Activated CD8-positive, alpha-beta memory T cell treated with anti-CD3 and anti-CD28 coated beads, Interleukin-2, amount 50 U/mL, for 48 hours (primary cell): ENCODE measurements around the gene FOXC2.

ENCODE experiments used
- DNase-seq: peaks from one replicate; pipeline ENCODE4 v3.0.0-alpha.2; 2020

The FOXC2 gene

DNA sequence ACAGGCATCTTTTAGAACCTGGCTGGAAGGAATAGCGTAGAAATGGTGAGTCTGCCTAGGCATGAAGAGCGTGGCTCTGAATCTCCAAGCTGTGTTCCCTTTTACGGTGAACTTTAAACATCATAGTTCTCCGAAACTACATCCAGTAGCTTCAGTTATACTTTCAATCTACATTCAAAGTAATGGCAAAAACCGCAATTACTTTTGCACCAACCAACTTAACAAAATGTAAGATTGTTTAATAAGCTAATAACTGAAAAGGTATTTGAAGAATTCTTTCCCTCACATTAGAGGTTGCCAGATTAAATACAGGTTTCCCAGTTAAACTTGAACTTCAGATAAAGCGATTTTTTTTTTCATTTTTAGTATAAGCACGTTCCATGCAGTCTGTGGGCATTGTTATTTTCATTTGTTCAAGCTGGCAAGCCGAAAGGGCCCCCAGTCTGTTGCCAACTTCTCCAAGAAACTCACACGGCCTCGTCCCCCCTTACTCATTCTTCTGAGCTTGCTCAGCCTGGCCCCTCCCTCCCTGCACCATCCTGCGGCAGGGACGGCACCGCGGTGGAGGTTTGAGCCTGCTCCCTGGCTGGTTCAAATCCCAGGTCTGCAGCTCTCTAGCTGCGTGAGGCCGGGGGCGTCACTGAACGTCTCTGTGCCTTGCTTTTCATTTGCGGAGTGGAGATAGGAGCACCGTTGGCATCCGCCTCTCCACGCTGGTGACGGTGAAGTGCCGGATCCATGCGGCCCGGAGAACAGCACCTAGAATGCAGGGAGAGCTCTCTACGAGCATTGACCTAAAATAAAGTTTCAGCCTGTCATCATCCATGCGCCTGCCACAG, 8.1 kb upstream of the FOXC2 start:
- no peak for DNase-seq

GRCh38 chr16:86559802-86560305, 6.8 kb upstream of the FOXC2 start:
- no peak for DNase-seq

GRCh38 chr16:86562356-86562755, 4.3 kb upstream of the FOXC2 start:
- DNase-seq: no peak

DNA sequence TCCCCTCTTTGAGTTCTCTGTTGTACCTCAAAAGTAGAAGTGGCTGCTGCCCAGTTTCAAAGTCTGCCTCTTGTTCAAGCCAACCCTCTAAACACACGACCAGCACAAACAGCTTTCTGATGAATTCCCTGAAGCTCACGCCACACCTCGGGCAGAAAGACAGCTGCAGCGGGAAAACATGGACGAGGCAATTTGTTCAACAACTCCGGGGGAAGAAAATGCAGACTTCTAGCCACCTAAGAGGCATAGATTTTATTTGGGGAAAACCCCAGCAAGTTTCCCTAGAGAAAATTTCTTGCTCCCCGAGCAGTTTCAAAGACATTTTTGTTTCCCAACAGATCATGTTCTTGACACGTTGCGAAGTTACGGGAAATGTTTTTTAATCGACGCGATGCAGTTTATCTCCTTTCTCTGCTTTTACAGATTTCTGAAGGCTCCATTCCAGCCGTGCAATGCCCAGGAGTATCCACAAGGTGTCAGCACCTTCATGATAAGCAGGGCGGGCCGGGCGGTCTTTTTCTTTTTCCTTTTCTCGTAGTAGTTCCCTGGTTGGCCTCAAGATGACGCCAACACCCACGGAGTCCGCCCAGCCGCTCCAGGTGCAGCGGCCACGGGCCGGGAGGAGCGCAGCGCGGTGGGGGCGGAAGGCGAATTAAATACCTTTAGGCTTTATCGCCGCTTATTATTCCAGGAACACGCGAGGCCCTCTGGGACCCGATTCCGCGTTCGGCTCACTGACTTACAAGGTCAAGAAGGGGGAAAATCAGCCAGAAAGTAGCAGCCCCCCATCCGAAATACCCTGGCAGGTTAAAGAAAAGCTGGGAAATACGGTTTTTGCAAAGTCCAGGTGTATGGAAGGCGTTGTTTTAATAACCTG, 2.9 kb upstream of the FOXC2 start:
- DNase-seq: peak; percentile 90

DNA sequence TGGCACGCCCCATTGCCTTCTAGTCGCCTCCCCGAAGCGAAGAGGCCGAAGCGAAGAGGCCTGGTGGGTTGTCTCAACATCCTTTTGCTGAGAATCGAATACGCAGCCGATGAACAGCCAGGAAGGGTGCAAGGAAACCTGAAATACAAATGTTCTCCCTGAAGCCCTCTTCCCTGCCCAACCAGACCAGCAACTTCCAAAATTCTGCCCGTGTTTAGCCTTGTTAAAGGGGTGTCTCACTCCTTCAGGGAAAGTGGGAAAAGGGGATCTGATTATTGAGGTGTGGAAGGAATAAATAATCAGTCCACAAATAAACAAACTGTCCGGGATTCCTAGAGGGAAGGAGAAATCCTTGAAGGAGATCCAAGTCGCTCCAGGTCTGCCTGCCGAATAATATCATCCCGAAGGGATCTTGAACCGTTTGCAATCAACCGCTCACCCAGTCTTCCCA, 1.4 kb upstream of the FOXC2 start:
- DNase-seq: no peak

- DNase-seq: no peak
These were observed 751 bp upstream of the FOXC2 start for GRCh38 chr16:86565644-86566511.

DNA sequence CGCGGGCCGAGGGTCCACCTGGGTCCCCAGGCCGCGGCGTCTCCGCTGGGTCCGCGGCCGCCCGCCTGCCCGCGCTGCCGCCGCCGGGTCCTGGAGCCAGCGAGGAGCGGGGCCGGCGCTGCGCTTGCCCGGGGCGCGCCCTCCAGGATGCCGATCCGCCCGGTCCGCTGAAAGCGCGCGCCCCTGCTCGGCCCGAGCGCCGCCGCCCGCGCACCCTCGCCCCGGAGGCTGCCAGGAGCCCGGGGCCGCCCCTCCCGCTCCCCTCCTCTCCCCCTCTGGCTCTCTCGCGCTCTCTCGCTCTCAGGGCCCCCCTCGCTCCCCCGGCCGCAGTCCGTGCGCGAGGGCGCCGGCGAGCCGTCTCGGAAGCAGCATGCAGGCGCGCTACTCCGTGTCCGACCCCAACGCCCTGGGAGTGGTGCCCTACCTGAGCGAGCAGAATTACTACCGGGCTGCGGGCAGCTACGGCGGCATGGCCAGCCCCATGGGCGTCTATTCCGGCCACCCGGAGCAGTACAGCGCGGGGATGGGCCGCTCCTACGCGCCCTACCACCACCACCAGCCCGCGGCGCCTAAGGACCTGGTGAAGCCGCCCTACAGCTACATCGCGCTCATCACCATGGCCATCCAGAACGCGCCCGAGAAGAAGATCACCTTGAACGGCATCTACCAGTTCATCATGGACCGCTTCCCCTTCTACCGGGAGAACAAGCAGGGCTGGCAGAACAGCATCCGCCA, 504 bp downstream of the FOXC2 start:
- no peak for DNase-seq

DNA sequence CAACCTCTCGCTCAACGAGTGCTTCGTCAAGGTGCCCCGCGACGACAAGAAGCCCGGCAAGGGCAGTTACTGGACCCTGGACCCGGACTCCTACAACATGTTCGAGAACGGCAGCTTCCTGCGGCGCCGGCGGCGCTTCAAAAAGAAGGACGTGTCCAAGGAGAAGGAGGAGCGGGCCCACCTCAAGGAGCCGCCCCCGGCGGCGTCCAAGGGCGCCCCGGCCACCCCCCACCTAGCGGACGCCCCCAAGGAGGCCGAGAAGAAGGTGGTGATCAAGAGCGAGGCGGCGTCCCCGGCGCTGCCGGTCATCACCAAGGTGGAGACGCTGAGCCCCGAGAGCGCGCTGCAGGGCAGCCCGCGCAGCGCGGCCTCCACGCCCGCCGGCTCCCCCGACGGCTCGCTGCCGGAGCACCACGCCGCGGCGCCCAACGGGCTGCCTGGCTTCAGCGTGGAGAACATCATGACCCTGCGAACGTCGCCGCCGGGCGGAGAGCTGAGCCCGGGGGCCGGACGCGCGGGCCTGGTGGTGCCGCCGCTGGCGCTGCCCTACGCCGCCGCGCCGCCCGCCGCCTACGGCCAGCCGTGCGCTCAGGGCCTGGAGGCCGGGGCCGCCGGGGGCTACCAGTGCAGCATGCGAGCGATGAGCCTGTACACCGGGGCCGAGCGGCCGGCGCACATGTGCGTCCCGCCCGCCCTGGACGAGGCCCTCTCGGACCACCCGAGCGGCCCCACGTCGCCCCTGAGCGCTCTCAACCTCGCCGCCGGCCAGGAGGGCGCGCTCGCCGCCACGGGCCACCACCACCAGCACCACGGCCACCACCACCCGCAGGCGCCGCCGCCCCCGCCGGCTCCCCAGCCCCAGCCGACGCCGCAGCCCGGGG, 1.3 kb downstream of the FOXC2 start:
- no peak for DNase-seq

DNA sequence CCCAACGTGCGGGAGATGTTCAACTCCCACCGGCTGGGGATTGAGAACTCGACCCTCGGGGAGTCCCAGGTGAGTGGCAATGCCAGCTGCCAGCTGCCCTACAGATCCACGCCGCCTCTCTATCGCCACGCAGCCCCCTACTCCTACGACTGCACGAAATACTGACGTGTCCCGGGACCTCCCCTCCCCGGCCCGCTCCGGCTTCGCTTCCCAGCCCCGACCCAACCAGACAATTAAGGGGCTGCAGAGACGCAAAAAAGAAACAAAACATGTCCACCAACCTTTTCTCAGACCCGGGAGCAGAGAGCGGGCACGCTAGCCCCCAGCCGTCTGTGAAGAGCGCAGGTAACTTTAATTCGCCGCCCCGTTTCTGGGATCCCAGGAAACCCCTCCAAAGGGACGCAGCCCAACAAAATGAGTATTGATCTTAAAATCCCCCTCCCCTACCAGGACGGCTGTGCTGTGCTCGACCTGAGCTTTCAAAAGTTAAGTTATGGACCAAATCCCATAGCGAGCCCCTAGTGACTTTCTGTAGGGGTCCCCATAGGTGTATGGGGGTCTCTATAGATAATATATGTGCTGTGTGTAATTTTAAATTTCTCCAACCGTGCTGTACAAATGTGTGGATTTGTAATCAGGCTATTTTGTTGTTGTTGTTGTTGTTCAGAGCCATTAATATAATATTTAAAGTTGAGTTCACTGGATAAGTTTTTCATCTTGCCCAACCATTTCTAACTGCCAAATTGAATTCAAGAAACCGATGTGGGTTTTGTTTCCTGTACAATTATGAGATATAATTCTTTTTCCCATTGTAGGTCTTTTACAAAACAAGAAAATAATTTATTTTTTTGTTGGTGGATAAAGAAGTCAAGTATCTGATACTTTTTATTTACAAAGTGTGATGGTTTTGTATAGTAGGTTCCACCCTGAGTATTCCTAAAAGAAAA, 2.3 kb downstream of the FOXC2 start:
- DNase-seq: no peak

- no peak for DNase-seq
These were observed 3.2 kb downstream of the FOXC2 start for GRCh38 chr16:86569701-86570447.

- no peak for DNase-seq
These were observed 4.2 kb downstream of the FOXC2 start for GRCh38 chr16:86570558-86571529.

- DNase-seq: no peak
These were observed 4.9 kb downstream of the FOXC2 start for GRCh38 chr16:86571530-86571915.

DNA sequence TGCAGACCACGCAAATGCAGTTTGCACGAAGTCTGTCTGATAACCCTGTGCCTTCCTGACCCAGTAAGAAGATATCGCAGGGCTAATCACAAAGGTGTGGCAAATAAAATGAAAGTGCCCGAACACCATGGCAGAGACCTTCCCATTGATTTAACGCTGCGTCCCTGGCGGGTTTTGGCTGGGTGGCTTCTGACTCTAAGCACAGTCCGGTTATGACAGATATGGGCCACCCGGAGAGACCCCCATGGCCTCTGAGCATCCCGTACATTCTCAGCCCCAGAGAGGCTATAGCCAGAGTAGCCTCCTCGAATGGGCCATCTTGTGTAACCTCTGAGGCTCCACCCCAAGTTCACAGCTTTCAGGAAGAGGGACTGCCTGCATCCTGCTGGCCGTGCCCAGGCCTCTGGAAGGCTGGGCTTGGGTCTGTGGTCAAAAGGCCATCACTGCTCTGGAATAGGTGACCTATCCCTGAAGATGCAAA, 5.5 kb downstream of the FOXC2 start:
- no peak for DNase-seq

GRCh38 chr16:86572606-86573005, 6.0 kb downstream of the FOXC2 start:
- DNase-seq: no peak

- no peak for DNase-seq
These were observed 6.6 kb downstream of the FOXC2 start for GRCh38 chr16:86573215-86573614.

- no peak for DNase-seq
These were observed 7.2 kb downstream of the FOXC2 start for GRCh38 chr16:86573646-86574508.

DNA sequence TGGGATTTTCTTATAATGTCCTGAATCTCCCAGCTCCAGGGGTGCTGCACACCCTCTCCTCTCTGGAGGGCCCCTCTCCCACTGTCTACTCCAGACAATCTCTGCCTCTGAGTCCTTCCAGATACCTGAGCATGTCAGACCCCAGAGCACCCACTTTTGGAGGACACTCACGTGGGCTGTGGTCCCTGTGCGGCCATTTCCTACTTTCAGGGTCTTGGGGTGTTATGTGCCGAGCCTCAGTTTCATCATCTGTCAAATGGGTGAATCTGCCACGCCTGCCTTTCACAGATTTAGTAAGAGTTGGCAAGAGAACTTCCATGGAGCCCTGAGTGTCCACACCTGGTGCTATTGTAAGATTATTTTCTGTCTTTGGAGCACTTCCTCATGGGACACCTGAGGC, 8.0 kb downstream of the FOXC2 start:
- DNase-seq: no peak
